GM19023 (cell line): ENCODE data around the gene DYNLT5.
"Not testable (repeated sequence)": the region's sequence is repeated elsewhere in the genome, so short reads cannot be mapped to it uniquely, and the experiment has no call there.

Experiments used
- ATAC-seq: cut with Tn5 transposase; IDR thresholded peaks from one replicate; pipeline ENCODE4 v1.9.1; 2021; ENCODE audit warnings: mild to moderate bottlenecking, moderate library complexity; ENCODE audit not compliant: unreplicated experiment

Gene DYNLT5

GRCh38 chr1:66787641-66788040 lies 35.4 kb downstream of the DYNLT5 start:
- ATAC-seq = no peak

DNA sequence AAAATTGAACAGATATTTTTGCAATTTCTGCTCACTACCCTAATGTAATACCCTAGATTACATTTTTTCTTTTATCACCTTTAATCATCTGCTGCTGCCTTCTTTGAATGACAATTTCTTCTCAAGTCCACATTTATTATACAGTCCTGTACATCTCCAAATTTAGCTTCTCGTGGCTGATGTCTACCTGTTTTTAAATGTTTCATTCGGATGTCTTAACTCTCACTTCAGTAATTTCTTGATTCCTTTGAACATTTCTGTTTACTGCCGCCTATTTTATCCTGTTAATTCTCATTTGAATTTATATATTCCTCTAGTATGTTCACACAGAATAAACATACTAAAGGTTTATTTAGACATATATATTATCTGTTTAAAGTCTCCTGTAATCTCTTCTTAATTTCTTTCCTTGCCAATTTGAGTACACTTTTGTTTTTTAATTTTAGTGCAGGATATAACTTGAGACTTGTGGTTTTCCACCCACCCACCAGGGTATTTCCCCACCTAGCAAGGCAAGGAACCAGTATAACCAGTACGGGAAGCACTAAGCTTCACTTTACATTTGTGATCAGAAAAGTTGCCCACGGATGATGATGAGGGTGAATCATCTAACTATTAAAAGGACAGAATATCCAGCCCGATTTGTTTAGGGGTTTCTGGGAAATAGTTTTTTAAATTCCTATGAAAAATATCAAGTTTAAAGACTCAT lies 36.1 kb downstream of the DYNLT5 start:
- ATAC-seq = peak; percentile 70

- no peak for ATAC-seq
Observed at GRCh38 chr1:66791621-66792610, 39.7 kb downstream of the DYNLT5 start.

DNA sequence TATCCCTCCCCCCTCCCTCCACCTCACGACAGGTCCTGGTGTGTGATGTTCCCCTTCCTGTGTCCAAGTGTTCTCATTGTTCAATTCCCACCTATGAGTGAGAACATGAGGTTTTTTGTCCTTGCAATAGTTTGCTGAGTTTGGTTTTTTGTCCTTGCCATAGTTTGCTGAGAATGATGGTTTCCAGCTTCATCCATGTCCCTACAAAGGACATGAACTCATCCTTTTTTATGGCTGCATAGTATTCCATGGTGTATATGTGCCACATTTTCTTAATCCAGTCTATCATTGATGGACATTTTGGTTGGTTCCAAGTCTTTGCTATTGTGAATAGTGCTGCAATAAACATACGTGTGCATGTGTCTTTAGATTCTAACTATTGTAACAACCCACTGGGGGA lies 43.6 kb downstream of the DYNLT5 start:
- ATAC-seq = not testable (repeated sequence)

GRCh38 chr1:66809245-66809644 lies 57.0 kb downstream of the DYNLT5 start:
- ATAC-seq = no peak

GRCh38 chr1:66809736-66810326 lies 57.6 kb downstream of the DYNLT5 start:
- ATAC-seq = no peak

- ATAC-seq = no peak
Observed at GRCh38 chr1:66824771-66825170, 72.5 kb downstream of the DYNLT5 start.
